GM23338 (cell line): Measurements from ENCODE around the gene ARL14. TPM values are rescaled to one million over a fixed set of nuclear protein-coding genes. Genes with fewer than 3 reads are reported as not detected.

Experiments
- ATAC-seq: fragments of 200-7000 bp; cut with Tn5 transposase; 3 replicates; pipeline ENCODE4 v1.9.1; 2020
- DNase-seq: peaks from one replicate; pipeline ENCODE4 v3.0.0-alpha.2; 2015; ENCODE audit warnings: low spot score
- H2AFZ ChIP-seq: fragments of 200-600 bp; sonication (generic); 2 replicates; pipeline ENCODE4 v1.8.0; 2016; ENCODE audit warnings: antibody characterized with exemption, mild to moderate bottlenecking, moderate library complexity
- H3F3A ChIP-seq: fragments of 200-600 bp; sonication (generic); replicated peaks from 2 replicates; pipeline ENCODE4 v1.8.0; 2017; ENCODE audit warnings: antibody characterized with exemption, mixed run types, low read depth
- H3K27ac ChIP-seq: fragments of 200-600 bp; sonication (generic); 2 replicates; pipeline ENCODE4 v1.6.1; 2016; ENCODE audit warnings: low read depth
- H3K27me3 ChIP-seq: fragments of 200-600 bp; sonication (generic); 2 replicates; pipeline ENCODE4 v1.8.0; 2016; ENCODE audit warnings: mild to moderate bottlenecking, mixed run types, moderate library complexity; ENCODE audit not compliant: insufficient read depth
- H3K36me3 ChIP-seq: fragments of 200-600 bp; sonication (generic); 2 replicates; pipeline ENCODE4 v1.8.0; 2016; ENCODE audit warnings: mild to moderate bottlenecking; ENCODE audit not compliant: insufficient read depth
- H3K4me1 ChIP-seq: fragments of 200-600 bp; sonication (generic); 2 replicates; pipeline ENCODE4 v1.8.0; 2016; ENCODE audit warnings: mild to moderate bottlenecking, moderate library complexity; ENCODE audit not compliant: insufficient read depth
- H3K4me2 ChIP-seq: fragments of 200-600 bp; sonication (generic); 2 replicates; pipeline ENCODE4 v1.7.1; 2017; ENCODE audit warnings: mixed run types
- H3K4me3 ChIP-seq: fragments of 200-600 bp; sonication (generic); 2 replicates; pipeline ENCODE4 v1.6.1; 2016; ENCODE audit warnings: mixed run types
- H3K79me2 ChIP-seq: fragments of 200-600 bp; sonication (generic); replicated peaks from 2 replicates; pipeline ENCODE4 v1.8.0; 2017; ENCODE audit warnings: mild to moderate bottlenecking; ENCODE audit not compliant: insufficient read depth
- H3K9me2 ChIP-seq: fragments of 200-600 bp; sonication (generic); 2 replicates; pipeline ENCODE4 v1.8.0; 2017; ENCODE audit not compliant: insufficient read depth
- H4K20me1 ChIP-seq: fragments of 200-600 bp; sonication (generic); replicated peaks from 2 replicates; pipeline ENCODE4 v1.8.0; 2017; ENCODE audit warnings: mild to moderate bottlenecking; ENCODE audit not compliant: insufficient read depth
- H3K27ac Mint-ChIP-seq: 2 replicates; pipeline ENCODE4 v1.8.0; 2020; ENCODE audit warnings: inconsistent platforms, mild to moderate bottlenecking, moderate library complexity, mixed read lengths
- H3K27me3 Mint-ChIP-seq: 3 replicates; pipeline ENCODE4 v1.8.0; 2022; ENCODE audit warnings: low read depth, mild to moderate bottlenecking, moderate library complexity, mixed read lengths, inconsistent platforms; ENCODE audit not compliant: insufficient read depth, poor library complexity
- H3K36me3 Mint-ChIP-seq: 3 replicates; pipeline ENCODE4 v1.8.0; 2021; ENCODE audit warnings: low read depth, mild to moderate bottlenecking, inconsistent platforms, moderate library complexity, mixed read lengths
- H3K4me1 Mint-ChIP-seq: 3 replicates; pipeline ENCODE4 v1.8.0; 2020; ENCODE audit warnings: mild to moderate bottlenecking, inconsistent platforms, mixed read lengths
- H3K4me3 Mint-ChIP-seq: 3 replicates; pipeline ENCODE4 v1.8.0; 2021; ENCODE audit warnings: moderate library complexity, mild to moderate bottlenecking, inconsistent platforms, mixed read lengths
- H3K9me3 Mint-ChIP-seq: 3 replicates; pipeline ENCODE4 v1.8.0; 2020; ENCODE audit warnings: moderate library complexity, mild to moderate bottlenecking, inconsistent platforms, mixed read lengths
- EZH2 ChIP-seq: fragments of 200-600 bp; sonication (generic); IDR thresholded peaks from one replicate; pipeline ENCODE4 v1.8.0; 2017; ENCODE audit warnings: antibody characterized with exemption, mild to moderate bottlenecking, low read depth; ENCODE audit not compliant: unreplicated experiment
- NANOG ChIP-seq: IDR thresholded peaks from 2 replicates; pipeline ENCODE4 v1.6.1; 2016; ENCODE audit warnings: antibody characterized with exemption, borderline replicate concordance
- STAT1 ChIP-seq: IDR thresholded peaks from one replicate; pipeline ENCODE4 v1.6.1; 2016; ENCODE audit warnings: antibody characterized with exemption; ENCODE audit not compliant: unreplicated experiment
- ZNF462 ChIP-seq: fragments of 250-450 bp; sonication (Bioruptor Pico); IDR thresholded peaks from 2 replicates; pipeline ENCODE4 v1.5.0; 2020; ENCODE audit warnings: mild to moderate bottlenecking, moderate library complexity
- polyA plus RNA-seq: library from polyadenylated mRNA; unstranded; fragments of >200 nt; fragmentation: Nextera tagmentation; extraction: Ambion mirVana; gene quantifications from 2 replicates; pipeline ENCODE4 v1.2.1, GENCODE V29; 2016
- total RNA-seq: library from RNA; depleted of rRNA; stranded (reverse); fragments of >200 nt; shearing (Covaris generic); gene quantifications from 2 replicates; pipeline ENCODE4 v1.2.3, GENCODE V29; 2014
- TF ChIP-seq, protein P1 (sequence below): IDR thresholded peaks from 2 replicates; pipeline ENCODE4 v1.6.1; 2016; ENCODE audit warnings: antibody characterized with exemption

Gene ARL14
- total and polyA plus RNA-seq, 2 experiments from 2014 or later: not detected

DNA sequence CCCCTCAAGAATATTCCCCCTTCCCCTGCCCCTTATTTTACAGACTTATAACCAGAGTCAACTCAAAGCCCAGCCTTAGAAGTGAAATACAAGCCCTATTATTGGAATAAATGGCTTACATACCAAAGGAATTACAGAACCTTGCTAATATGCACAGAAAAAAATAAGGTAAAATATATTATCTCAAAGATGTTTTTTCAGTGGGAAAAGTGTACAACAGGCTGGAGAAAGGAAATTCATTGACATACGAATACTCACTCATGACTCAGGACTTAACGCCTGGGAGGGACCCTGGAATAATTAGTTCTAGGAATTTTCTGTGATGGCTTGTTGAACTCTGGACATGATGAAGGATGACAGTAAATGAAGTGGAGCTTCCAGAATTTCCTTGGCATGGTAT lies 27.0 kb downstream of the ARL14 start:
- H3K27me3 Mint-ChIP-seq: peaks cover 2% of the 10 kb centered on the region
- no peaks in the 10 kb centered on the region for H3K9me3 Mint-ChIP-seq
- no peaks in the 10 kb centered on the region for H3K4me1 Mint-ChIP-seq
- Histone ChIP-seq H3K79me2 (no peaks in the 10 kb centered on the region), H3K36me3 (no peaks in the 10 kb centered on the region), H3K4me1 (no peaks in the 10 kb centered on the region), H2AFZ (no peak overlapping the region), H3K27me3 (no peaks in the 10 kb centered on the region), H4K20me1 (no peaks in the 10 kb centered on the region), H3K4me3 (no peak overlapping the region), H3F3A (no peaks in the 10 kb centered on the region), H3K9me2 (no peaks in the 10 kb centered on the region), H3K27ac (no peak overlapping the region), H3K4me2 (no peak overlapping the region)
- TF ChIP-seq NANOG: no peak
- no peak for TF ChIP-seq EZH2
- no peak for TF ChIP-seq ZNF462 (CRISPR knock-in tag)
- TF ChIP-seq STAT1: no peak
- TF ChIP-seq, protein P1, sequence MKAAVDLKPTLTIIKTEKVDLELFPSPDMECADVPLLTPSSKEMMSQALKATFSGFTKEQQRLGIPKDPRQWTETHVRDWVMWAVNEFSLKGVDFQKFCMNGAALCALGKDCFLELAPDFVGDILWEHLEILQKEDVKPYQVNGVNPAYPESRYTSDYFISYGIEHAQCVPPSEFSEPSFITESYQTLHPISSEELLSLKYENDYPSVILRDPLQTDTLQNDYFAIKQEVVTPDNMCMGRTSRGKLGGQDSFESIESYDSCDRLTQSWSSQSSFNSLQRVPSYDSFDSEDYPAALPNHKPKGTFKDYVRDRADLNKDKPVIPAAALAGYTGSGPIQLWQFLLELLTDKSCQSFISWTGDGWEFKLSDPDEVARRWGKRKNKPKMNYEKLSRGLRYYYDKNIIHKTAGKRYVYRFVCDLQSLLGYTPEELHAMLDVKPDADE: no peak
- no peak overlapping the region for H3K27ac Mint-ChIP-seq
- DNase-seq (no peak), ATAC-seq (no peak)
- no peaks in the 10 kb centered on the region for H3K36me3 Mint-ChIP-seq
- H3K4me3 Mint-ChIP-seq: no peak overlapping the region
